Lower lobe of right lung (tissue), 2 donors: ENCODE results near the gene DOCK4. TPM values are rescaled to one million over a fixed set of nuclear protein-coding genes. Genes with fewer than 3 reads are reported as not detected.

Experiments used
- ATAC-seq, 2 donors: fragments of 200-7000 bp; cut with Tn5 transposase; one replicate each; pipeline ENCODE4 v1.9.1; 2020 to 2022; ENCODE audit warnings: mild to moderate bottlenecking in 2 of 2, moderate library complexity in 2 of 2
- DNase-seq: peaks from one replicate; pipeline ENCODE4 v3.0.0-alpha.2; 2020
- H3K27ac ChIP-seq: fragments of 200-600 bp; one replicate; pipeline ENCODE4 v1.8.0; 2022
- H3K27me3 ChIP-seq: fragments of 200-600 bp; one replicate; pipeline ENCODE4 v1.8.0; 2022; ENCODE audit warnings: low read depth
- H3K36me3 ChIP-seq: fragments of 200-600 bp; one replicate; pipeline ENCODE4 v1.8.0; 2022; ENCODE audit warnings: mild to moderate bottlenecking
- H3K4me1 ChIP-seq: fragments of 200-600 bp; one replicate; pipeline ENCODE4 v1.8.0; 2022
- H3K4me3 ChIP-seq: fragments of 200-600 bp; one replicate; pipeline ENCODE4 v1.8.0; 2022; ENCODE audit warnings: mild to moderate bottlenecking
- H3K9me3 ChIP-seq: fragments of 200-600 bp; one replicate; pipeline ENCODE4 v1.8.0; 2022
- intact Hi-C: fragments of 100-400 bp; cut with DNase I; formaldehyde crosslinking; loops from one replicate; pipeline ENCODE4 v1.11.0; 2022
- total RNA-seq: library from RNA; stranded (reverse); fragmentation: NEBNext Ultra II Directional; extraction: Animal tissue kit (Norgen Biotek cat#: 25700); gene quantifications from one replicate; pipeline ENCODE4 v1.2.1, GENCODE V29; 2021
- TF ChIP-seq, protein P1 (sequence below): fragments of 200-600 bp; IDR thresholded peaks from one replicate; pipeline ENCODE4 v1.8.0; 2022; ENCODE audit warnings: antibody characterized with exemption, mild to moderate bottlenecking
- donor health status: DM: no; HTN: yes; CAD: no; lungs with severe emphysema.

The DOCK4 gene
- total RNA-seq, 1 donor from 2014 or later = 78.5 TPM

DNA sequence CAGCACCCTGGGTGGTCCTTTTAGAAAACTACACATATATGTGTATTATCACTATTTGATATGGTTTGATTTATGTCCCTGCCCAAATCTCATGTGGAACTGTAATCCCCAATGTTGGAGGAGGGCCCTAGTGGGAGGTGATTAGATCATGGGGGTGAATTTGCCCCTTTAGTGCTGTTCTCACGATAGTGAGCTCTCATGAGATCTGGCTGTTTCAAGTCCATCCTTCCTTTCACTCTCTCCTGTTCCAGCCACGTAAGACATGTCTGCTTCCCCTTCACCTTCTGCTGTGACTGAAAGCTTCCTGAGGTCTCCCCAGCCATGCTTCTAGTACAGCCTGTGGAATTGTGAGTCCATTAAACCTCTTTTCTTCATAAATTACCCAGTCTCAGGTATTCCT lies 37.3 kb downstream of the DOCK4 start:
- no peak for ATAC-seq
- H3K4me1 ChIP-seq = peaks cover 21% of the 10 kb centered on the region
- H3K4me3 ChIP-seq = no peak overlapping the region
- H3K27ac ChIP-seq = no peak overlapping the region
- intact Hi-C loops = no loop called here
- H3K27me3 ChIP-seq = no peaks in the 10 kb centered on the region
- TF ChIP-seq, protein P1, sequence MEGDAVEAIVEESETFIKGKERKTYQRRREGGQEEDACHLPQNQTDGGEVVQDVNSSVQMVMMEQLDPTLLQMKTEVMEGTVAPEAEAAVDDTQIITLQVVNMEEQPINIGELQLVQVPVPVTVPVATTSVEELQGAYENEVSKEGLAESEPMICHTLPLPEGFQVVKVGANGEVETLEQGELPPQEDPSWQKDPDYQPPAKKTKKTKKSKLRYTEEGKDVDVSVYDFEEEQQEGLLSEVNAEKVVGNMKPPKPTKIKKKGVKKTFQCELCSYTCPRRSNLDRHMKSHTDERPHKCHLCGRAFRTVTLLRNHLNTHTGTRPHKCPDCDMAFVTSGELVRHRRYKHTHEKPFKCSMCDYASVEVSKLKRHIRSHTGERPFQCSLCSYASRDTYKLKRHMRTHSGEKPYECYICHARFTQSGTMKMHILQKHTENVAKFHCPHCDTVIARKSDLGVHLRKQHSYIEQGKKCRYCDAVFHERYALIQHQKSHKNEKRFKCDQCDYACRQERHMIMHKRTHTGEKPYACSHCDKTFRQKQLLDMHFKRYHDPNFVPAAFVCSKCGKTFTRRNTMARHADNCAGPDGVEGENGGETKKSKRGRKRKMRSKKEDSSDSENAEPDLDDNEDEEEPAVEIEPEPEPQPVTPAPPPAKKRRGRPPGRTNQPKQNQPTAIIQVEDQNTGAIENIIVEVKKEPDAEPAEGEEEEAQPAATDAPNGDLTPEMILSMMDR = no peak
- DNase-seq = no peak
- H3K36me3 ChIP-seq = no peaks in the 10 kb centered on the region
- no peaks in the 10 kb centered on the region for H3K9me3 ChIP-seq

DNA sequence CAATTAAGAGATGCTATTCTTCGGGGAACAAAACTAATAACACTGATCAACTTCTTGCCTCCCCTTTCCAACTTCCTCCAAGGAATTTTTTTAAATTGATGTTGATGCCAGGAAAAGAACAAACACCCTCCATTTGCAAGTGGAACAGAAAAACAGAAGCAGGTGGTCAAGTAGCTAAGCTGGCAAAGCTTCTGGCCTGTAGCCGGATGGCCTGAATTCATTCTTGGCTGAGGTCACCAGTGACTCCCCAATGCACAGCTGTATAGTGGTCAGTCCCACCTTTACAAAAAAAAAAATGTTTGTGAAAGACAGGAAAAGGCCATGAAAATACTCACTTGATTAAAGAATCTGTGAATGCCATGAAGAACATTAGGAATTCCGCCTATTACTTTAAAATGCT lies 39.1 kb downstream of the DOCK4 start:
- ATAC-seq = no peak
- intact Hi-C loops = no loop called here
- TF ChIP-seq, protein P1 = no peak
- H3K9me3 ChIP-seq = no peaks in the 10 kb centered on the region
- H3K4me1 ChIP-seq = peaks cover 25% of the 10 kb centered on the region
- no peaks in the 10 kb centered on the region for H3K27me3 ChIP-seq
- H3K4me3 ChIP-seq = no peak overlapping the region
- no peak for DNase-seq
- H3K36me3 ChIP-seq = no peaks in the 10 kb centered on the region
- H3K27ac ChIP-seq = no peak overlapping the region

DNA sequence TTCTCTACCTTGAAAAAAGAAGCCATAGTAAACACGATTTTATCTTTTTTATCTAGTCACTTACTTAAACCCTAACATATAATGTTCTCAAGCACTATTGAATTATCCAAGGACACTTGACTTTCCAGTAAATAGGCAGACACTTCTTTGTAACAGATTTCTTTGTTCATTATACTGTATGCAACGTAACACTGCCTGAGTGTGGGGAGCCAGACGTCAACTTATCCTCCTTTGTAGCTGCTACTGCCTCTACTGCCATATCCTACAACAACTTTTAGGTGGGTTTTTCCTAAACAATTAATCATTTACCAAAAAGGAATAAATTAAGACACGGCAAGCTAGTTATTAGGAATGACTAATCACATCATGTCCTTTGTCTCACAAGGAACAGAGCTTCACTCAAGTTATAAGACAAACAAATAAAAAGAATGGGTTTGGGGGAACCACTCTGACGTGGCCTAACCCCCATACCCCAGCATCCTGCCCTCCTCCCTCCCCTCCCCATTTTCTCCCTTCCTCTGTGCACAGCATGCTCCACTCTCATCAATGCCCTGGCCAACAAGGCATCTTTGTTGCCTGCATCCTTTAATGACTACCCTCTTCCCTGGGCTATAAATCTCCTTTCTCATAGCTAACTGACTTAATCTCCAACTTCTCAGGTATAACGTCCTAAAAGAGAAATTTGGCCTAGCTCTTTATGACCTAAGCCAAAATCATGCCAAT lies 43.3 kb downstream of the DOCK4 start:
- intact Hi-C loops = no loop called here
- ATAC-seq = no peak
- no peak for DNase-seq
- no peaks in the 10 kb centered on the region for H3K36me3 ChIP-seq
- no peak overlapping the region for H3K4me3 ChIP-seq
- peaks cover 64% of the 10 kb centered on the region for H3K4me1 ChIP-seq
- TF ChIP-seq, protein P1 = no peak
- H3K9me3 ChIP-seq = no peaks in the 10 kb centered on the region
- peak overlapping the region; percentile 26 for H3K27ac ChIP-seq
- no peaks in the 10 kb centered on the region for H3K27me3 ChIP-seq

DNA sequence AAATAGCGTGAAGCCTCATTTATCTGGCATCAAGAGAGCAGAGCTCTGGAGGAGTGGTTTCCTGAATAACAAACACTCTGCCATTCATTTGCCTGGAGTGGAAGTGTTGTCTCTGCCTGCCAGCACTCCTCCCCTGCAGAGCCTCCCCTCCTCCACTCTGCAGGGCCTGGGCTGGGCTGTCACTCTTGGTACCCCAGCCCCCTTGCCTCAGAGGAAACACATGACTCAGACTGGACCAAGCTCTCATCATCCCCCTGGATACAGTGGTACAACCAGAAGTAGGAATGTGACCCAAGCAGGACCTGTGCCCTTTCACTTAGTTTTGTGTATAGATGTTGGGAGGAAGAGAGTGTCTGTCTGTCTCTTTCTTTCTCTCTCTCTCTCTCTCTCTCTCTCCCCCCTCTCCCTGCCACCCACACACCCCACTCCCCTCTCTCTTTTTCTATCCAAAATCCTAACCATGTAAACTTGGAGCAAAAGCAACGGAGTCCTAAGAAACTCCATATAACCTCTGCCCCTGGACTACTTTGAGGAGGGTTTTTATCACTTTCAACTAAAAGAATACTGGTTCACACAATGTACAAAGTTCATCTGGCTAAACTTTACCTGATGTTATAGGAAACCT lies 43.9 kb downstream of the DOCK4 start:
- TF ChIP-seq, protein P1 = no peak
- DNase-seq = peak; percentile 50
- ATAC-seq = peak; percentile 76 to 86
- H3K4me1 ChIP-seq = peaks cover 64% of the 10 kb centered on the region
- no peaks in the 10 kb centered on the region for H3K36me3 ChIP-seq
- H3K9me3 ChIP-seq = no peaks in the 10 kb centered on the region
- peak overlapping the region; percentile 26 for H3K27ac ChIP-seq
- no peaks in the 10 kb centered on the region for H3K27me3 ChIP-seq
- no peak overlapping the region for H3K4me3 ChIP-seq
- intact Hi-C loops = no loop called here

DNA sequence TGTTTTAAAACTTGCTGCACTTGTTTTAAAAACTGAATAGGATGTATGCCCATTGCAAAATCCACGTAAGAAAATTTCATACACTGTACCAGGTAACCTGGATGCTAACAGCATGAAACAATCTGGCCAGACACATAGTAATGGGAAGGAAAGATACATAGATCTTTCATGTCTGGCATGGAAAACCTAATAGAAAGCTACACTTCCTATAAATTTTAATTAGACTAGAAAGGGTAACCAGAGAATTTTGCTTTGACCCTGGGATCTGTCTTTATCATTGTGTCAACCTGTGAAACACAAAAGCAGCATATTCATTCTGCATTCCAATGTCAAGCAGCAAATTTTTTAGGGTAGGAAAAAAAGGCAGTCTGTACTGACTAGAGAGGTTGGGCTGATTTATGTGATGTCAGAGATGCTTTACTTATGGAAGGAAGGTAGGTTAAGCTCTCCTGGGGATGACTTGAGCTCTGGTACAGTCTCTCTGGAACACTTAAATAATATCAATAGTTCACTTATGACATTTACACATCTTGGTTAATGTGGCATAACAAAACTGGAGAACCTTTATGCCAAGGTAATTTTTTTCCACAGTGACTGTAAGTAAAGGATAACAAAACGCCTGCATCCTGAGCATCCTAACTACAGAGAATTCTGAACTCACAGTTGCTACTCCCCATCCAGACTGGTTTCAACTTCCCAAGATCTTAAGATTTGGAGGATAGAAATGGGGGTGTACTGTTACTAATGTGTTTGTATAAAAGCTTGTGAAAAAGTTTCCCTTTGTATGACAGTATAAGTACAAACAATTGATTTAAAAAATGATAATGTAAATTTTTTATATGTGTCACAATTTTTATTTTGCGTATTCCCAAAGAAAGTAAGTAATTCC lies 44.7 kb downstream of the DOCK4 start:
- Histone ChIP-seq H3K4me1 (peaks cover 61% of the 10 kb centered on the region), H3K4me3 (no peak overlapping the region), H3K36me3 (no peaks in the 10 kb centered on the region), H3K27ac (peak overlapping the region; percentile 63), H3K27me3 (no peaks in the 10 kb centered on the region), H3K9me3 (no peaks in the 10 kb centered on the region)
- intact Hi-C loops = no loop called here
- DNase-seq (no peak), ATAC-seq (no peak)
- TF ChIP-seq, protein P1 = no peak
